MM.1S (cell line): Measurements from ENCODE around the gene GLUL.

Source experiments
- EZH2 ChIP-seq: fragments of 300-600 bp; sonication (generic); optimal IDR thresholded peaks from 2 replicates; pipeline ENCODE3; 2017; ENCODE audit warnings: low read depth, mild to moderate bottlenecking, antibody characterized with exemption, low read length, mixed read lengths
- TF ChIP-seq, protein P1 (sequence below): fragments of 300-600 bp; sonication (generic); IDR thresholded peaks from 2 replicates; pipeline ENCODE4 v1.5.1; 2016; ENCODE audit warnings: antibody characterized with exemption, low read length, mixed read lengths

DNA sequence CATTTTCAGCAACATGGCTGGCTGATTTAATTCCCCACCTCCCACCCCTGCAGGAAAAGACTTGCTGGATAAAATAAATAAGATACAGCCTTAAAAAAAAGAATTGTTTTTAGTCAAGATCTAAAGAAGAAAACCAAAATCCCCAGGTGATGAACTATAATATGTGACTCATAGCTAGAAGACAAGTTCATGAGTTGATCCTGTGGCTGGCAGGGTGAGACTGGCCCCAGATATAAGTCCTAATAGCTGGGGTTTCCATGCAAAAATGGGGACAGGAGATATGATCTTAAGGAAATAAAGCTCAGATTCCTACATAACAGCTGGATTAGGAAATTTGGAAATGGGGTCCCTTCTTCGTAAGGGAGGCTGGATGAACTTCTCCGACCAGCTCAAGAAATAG, 36.5 kb upstream of the GLUL start:
- TF ChIP-seq, protein P1, sequence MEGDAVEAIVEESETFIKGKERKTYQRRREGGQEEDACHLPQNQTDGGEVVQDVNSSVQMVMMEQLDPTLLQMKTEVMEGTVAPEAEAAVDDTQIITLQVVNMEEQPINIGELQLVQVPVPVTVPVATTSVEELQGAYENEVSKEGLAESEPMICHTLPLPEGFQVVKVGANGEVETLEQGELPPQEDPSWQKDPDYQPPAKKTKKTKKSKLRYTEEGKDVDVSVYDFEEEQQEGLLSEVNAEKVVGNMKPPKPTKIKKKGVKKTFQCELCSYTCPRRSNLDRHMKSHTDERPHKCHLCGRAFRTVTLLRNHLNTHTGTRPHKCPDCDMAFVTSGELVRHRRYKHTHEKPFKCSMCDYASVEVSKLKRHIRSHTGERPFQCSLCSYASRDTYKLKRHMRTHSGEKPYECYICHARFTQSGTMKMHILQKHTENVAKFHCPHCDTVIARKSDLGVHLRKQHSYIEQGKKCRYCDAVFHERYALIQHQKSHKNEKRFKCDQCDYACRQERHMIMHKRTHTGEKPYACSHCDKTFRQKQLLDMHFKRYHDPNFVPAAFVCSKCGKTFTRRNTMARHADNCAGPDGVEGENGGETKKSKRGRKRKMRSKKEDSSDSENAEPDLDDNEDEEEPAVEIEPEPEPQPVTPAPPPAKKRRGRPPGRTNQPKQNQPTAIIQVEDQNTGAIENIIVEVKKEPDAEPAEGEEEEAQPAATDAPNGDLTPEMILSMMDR, result no peak
- no peak for TF ChIP-seq EZH2
